SH-SY5Y (cell line): ENCODE data around the gene HACE1.

Experiments used
- GATA2 ChIP-seq: IDR thresholded peaks from 2 replicates; pipeline ENCODE4 v1.6.1; 2011; ENCODE audit warnings: mild to moderate bottlenecking, low read depth, low read length
- GATA3 ChIP-seq: IDR thresholded peaks from 2 replicates; pipeline ENCODE4 v1.6.1; 2011; ENCODE audit warnings: low read depth, mild to moderate bottlenecking, low read length, moderate library complexity

- TF ChIP-seq GATA2 (no peak), GATA3 (no peak)
These were observed 69.9 kb downstream of the HACE1 start for GRCh38 chr6:104789770-104790190.
